Neural crest cell (in vitro differentiated cells): Measurements from ENCODE around the gene CBLB. TPM values are rescaled to one million over a fixed set of nuclear protein-coding genes. Genes with fewer than 3 reads are reported as not detected.

Source experiments
- DNase-seq: peaks from one replicate; pipeline ENCODE4 v3.0.0; 2021; ENCODE audit warnings: low read depth, mixed read lengths, low spot score
- H3K27ac Mint-ChIP-seq: one replicate; pipeline ENCODE4 v1.8.0; 2021; ENCODE audit warnings: mild to moderate bottlenecking, mixed read lengths; ENCODE audit not compliant: unreplicated experiment
- H3K27me3 Mint-ChIP-seq: 2 replicates; pipeline ENCODE4 v1.8.0; 2021; ENCODE audit warnings: low read depth, mild to moderate bottlenecking, mixed read lengths
- H3K36me3 Mint-ChIP-seq: 2 replicates; pipeline ENCODE4 v1.8.0; 2021; ENCODE audit warnings: low read depth, mild to moderate bottlenecking, mixed read lengths
- H3K4me1 Mint-ChIP-seq: 2 replicates; pipeline ENCODE4 v1.8.0; 2021; ENCODE audit warnings: mixed read lengths
- H3K4me3 Mint-ChIP-seq: one replicate; pipeline ENCODE4 v1.8.0; 2021; ENCODE audit warnings: mild to moderate bottlenecking, mixed read lengths
- H3K9me3 Mint-ChIP-seq: 2 replicates; pipeline ENCODE4 v1.8.0; 2021; ENCODE audit warnings: mixed read lengths
- total RNA-seq: library from RNA; stranded (reverse); gene quantifications from 2 replicates; pipeline ENCODE4 v1.2.1, GENCODE V29; 2021
- TF ChIP-seq, protein P1 (sequence below): fragments of 200-600 bp; sonication (generic); conservative IDR thresholded peaks from 2 replicates; pipeline ENCODE4 v1.5.0; 2021; ENCODE audit warnings: antibody characterized with exemption, mild to moderate bottlenecking

The CBLB gene
- total RNA-seq, 1 donor from 2014 or later: 32.3 TPM

DNA sequence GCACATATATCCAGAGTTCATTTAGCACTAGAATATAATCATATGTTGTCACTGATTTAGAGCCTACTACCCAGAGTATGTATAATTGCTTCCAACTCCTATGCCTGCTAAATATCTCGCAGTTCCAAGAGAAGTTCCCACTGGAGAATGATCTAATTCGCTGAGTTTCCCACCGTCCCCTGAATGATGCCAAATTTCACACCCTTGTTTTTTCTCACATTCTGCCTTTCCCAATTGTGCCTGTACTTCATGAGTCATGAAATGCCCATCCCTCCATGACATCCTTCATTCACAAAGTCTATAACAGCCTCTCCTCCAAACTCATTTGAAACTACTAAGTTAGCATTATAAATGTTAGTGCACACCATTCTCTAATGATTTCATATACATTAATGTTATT is 177.2 kb downstream of the CBLB start:
- peaks cover 9% of the 10 kb centered on the region for H3K36me3 Mint-ChIP-seq
- H3K27ac Mint-ChIP-seq: no peak overlapping the region
- H3K4me1 Mint-ChIP-seq: no peaks in the 10 kb centered on the region
- no peak for DNase-seq
- H3K9me3 Mint-ChIP-seq: no peaks in the 10 kb centered on the region
- H3K27me3 Mint-ChIP-seq: no peaks in the 10 kb centered on the region
- TF ChIP-seq, protein P1, sequence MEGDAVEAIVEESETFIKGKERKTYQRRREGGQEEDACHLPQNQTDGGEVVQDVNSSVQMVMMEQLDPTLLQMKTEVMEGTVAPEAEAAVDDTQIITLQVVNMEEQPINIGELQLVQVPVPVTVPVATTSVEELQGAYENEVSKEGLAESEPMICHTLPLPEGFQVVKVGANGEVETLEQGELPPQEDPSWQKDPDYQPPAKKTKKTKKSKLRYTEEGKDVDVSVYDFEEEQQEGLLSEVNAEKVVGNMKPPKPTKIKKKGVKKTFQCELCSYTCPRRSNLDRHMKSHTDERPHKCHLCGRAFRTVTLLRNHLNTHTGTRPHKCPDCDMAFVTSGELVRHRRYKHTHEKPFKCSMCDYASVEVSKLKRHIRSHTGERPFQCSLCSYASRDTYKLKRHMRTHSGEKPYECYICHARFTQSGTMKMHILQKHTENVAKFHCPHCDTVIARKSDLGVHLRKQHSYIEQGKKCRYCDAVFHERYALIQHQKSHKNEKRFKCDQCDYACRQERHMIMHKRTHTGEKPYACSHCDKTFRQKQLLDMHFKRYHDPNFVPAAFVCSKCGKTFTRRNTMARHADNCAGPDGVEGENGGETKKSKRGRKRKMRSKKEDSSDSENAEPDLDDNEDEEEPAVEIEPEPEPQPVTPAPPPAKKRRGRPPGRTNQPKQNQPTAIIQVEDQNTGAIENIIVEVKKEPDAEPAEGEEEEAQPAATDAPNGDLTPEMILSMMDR: no peak
- no peak overlapping the region for H3K4me3 Mint-ChIP-seq

DNA sequence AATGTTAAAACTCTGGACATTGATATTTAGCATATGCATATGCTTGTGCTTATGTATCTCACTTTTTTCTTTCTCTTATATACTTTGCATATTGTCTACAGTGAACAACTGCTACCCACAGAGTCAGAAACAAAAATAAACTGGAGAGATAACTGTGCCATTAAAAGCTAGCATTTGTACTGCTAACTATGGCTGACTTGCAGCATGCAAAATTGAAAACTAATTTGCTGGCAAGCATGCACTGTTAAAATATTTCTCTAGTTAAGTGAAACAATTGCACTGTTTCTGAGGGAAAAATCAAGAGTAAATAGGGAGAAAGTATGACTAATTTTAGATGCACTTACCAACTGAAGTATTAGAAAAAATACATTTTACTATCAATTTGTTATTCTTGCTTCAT is 177.8 kb downstream of the CBLB start:
- no peaks in the 10 kb centered on the region for H3K9me3 Mint-ChIP-seq
- H3K4me1 Mint-ChIP-seq: no peaks in the 10 kb centered on the region
- peaks cover 9% of the 10 kb centered on the region for H3K36me3 Mint-ChIP-seq
- H3K4me3 Mint-ChIP-seq: no peak overlapping the region
- no peak for DNase-seq
- H3K27me3 Mint-ChIP-seq: no peaks in the 10 kb centered on the region
- TF ChIP-seq, protein P1: no peak
- no peak overlapping the region for H3K27ac Mint-ChIP-seq

DNA sequence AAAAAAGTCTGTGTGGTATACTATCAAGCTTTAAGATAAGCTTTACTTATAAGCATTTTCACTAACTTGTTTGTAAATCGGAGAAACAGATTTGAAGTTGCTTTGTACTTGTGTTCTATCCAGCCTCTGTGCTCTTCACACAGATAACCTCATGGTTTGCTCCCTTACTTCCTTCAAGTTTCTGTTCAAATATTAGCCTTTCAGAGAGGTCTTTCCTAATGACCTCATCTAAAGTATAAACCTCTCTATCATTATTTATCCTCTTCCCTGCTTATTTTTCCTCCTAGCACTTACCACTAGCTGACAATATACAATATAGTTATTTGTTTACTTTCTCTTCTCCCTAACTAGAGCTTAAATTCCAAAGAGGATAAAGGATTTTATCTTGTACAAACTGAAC is 180.0 kb downstream of the CBLB start:
- Mint-ChIP-seq H3K27ac (no peak overlapping the region), H3K4me3 (no peak overlapping the region), H3K4me1 (no peaks in the 10 kb centered on the region), H3K9me3 (no peaks in the 10 kb centered on the region), H3K36me3 (peaks cover 12% of the 10 kb centered on the region), H3K27me3 (no peaks in the 10 kb centered on the region)
- no peak for DNase-seq
- TF ChIP-seq, protein P1: no peak

DNA sequence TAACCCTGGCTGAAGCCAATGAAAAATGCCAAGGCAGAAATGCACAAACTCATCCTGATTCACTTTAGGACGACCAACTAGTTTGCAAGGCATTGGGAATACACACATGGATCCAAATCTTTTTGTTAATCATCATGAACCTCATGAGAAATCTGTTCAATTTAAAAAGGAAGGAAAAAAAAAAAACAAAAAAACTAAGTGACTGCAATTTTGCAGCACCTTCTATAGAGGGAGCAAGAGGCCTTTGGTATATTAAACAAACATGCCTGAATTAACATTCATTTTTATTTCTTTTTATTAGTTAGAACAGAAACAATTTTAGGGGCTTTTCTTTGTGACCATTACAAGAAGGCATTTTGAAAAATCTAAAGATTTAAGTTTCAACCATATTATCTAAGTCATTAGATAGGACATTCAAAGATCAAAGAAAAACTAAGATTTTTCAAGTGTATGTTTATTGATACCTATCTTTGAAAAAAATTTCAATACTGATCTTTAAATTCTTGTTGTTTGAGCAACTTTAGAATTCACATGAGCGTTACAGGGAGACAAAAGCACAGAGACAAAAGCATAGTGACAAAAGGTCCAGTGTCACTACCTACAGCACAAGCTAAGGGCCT is 182.4 kb downstream of the CBLB start:
- H3K4me3 Mint-ChIP-seq: no peak overlapping the region
- H3K36me3 Mint-ChIP-seq: peaks cover 7% of the 10 kb centered on the region
- H3K9me3 Mint-ChIP-seq: no peaks in the 10 kb centered on the region

DNA sequence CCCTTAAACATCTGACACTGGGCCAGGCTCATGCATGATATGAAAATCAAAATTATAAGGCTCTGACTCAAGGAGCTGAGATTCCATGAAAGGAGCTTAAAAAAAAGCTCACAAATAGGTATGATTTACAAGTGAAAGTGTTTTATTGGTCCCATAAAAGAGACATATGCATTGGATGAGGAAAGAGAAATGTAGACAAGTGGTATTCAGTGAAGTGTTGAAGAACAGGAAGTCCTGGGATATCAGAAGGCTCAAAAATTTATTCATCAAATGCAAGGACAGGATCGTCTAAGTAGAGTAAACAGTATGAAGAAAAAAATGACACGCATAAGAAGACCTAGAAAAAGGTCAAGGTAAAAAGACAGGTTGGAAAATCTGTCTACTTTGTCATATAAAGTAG is 188.9 kb downstream of the CBLB start:
- TF ChIP-seq, protein P1: no peak
- H3K9me3 Mint-ChIP-seq: no peaks in the 10 kb centered on the region
- no peak overlapping the region for H3K4me3 Mint-ChIP-seq
- H3K36me3 Mint-ChIP-seq: peaks cover 11% of the 10 kb centered on the region
- DNase-seq: no peak
- no peaks in the 10 kb centered on the region for H3K27me3 Mint-ChIP-seq
- H3K27ac Mint-ChIP-seq: no peak overlapping the region
- no peaks in the 10 kb centered on the region for H3K4me1 Mint-ChIP-seq

More for the DNA sequence above, 182.4 kb downstream of the CBLB start:
- Mint-ChIP-seq H3K4me1 (no peaks in the 10 kb centered on the region), H3K27me3 (no peaks in the 10 kb centered on the region), H3K27ac (no peak overlapping the region)
- DNase-seq: no peak
- TF ChIP-seq, protein P1: peak; percentile 84
